ENCODE results near the gene SLC35D3. TPM values are rescaled to one million over a fixed set of nuclear protein-coding genes. Genes with fewer than 3 reads are reported as not detected.

The SLC35D3 gene
- total and polyA plus RNA-seq, 10 of the 15 experiments (the other 5 are each of a cell fraction or from before 2014, with no cell fraction given), result not detected

DNA sequence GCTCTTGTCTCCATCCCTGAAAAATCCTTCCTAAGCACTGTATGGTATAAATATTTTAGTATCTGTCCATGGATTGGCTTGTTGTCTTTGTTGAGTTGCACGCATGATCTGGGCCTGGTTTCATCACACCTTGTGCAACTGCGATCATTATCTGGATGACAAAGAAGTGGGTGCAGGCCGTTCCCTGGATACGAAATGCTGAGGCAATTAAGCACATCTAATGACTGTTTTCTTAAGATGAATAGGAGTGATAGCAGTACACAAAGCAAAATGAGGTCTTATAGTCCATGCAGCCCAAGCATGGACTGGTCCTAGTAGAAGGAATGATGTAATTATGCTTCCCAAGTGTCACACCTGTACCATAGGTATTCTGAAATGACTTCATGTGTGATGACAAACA is 47.8 kb downstream of the SLC35D3 start (continued):
- no peak for TF ChIP-seq SMC3 (IDR thresholded peaks at IDR 0.05; ENCODE audit: borderline replicate concordance, low read length)
- no peak for TF ChIP-seq SMAD1 (IDR thresholded peaks at IDR 0.05; ENCODE audit: low read depth, partially characterized antibody)
- TF ChIP-seq, protein P1, sequence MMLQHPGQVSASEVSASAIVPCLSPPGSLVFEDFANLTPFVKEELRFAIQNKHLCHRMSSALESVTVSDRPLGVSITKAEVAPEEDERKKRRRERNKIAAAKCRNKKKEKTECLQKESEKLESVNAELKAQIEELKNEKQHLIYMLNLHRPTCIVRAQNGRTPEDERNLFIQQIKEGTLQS (IDR thresholded peaks at IDR 0.05; ENCODE audit: borderline replicate concordance, extremely low read depth, low read depth, low read length), result no peak

DNA sequence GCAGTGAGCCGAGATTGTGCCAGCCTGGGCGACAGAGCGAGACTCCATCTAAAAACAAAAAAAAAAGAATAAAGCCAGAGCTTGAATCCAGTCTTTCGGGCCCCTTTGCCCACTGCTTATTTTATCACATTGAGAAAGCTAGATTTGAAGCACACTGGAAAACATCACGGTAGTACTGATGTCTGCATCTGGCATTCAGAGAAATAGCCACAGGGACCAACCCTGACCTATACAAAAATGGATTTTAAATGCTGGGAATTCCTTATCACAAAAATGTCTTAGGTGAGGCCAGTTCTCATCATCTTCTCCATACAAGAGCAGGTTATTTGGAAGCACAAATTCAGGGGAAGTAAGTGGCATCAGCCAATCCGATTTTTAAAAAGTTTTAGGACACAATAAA is 49.5 kb downstream of the SLC35D3 start:
- Histone ChIP-seq H3K4me1 (ENCODE audit: control insufficient read depth, insufficient read depth, low read length) (no peaks in the 10 kb centered on the region), H3K27me3 (replicated peaks in 1 of 2; ENCODE audit: control insufficient read depth in 2 of 2, insufficient read depth in 2 of 2, low read length in 1 of 2) (no peaks in the 10 kb centered on the region), H2AFZ (ENCODE audit: control insufficient read depth, low read depth, low read length) (no peak overlapping the region), H3K4me2 (ENCODE audit: control insufficient read depth, insufficient read depth) (no peak overlapping the region), H4K20me1 (ENCODE audit: control insufficient read depth, insufficient read depth) (no peaks in the 10 kb centered on the region), H3K27ac (ENCODE audit: control insufficient read depth, insufficient read depth) (no peak overlapping the region), H3K9me3 (replicated peaks; ENCODE audit: control insufficient read depth, insufficient read depth, low read length) (no peaks in the 10 kb centered on the region), H3K36me3 (ENCODE audit: control insufficient read depth in 2 of 2, insufficient read depth in 2 of 2, low read length in 1 of 2) (no peaks in the 10 kb centered on the region), H3K4me3 (no peak overlapping the region), H3K9ac (ENCODE audit: control insufficient read depth, insufficient read depth, low read length) (no peak overlapping the region), H3K79me2 (ENCODE audit: control insufficient read depth, insufficient read depth, low read length) (no peaks in the 10 kb centered on the region)
- ChIA-PET RAD21 (ENCODE audit: unreplicated experiment) (interaction anchor here (1.1 to 1.4 kb wide), 3 partner anchors 123 to 666 kb away, joined by 3 read pairs; no protein-coding TSS in a partner anchor), POLR2A (no interaction called here), SMC1A (ENCODE audit: uncharacterized antibody, unreplicated experiment) (interaction anchor here (0.6 to 3.4 kb wide), 5 partner anchors 8 to 1575 kb away, joined by 3 to 13 read pairs (median 3); no protein-coding TSS in a partner anchor), CTCF (interaction anchor here (0.9 to 2.0 kb wide), 4 partner anchors 72 to 343 kb away, joined by 3 to 10 read pairs (median 4); no protein-coding TSS in a partner anchor)
- no peak for ATAC-seq
- no TSS peak for BruUV-seq (replicated peaks)
- WGBS (ENCODE audit: insufficient coverage, insufficient replicate concordance, low lambda C conversion rate, missing lambda C conversion rate), result 39% methylated on average over 6 of the region's 6 CpGs
- TF ChIP-seq NFYA (IDR thresholded peaks at IDR 0.05; ENCODE audit: borderline replicate concordance, low read depth, low read length) (no peak), POLR2AphosphoS5 (IDR thresholded peaks at IDR 0.05; ENCODE audit: low read length) (no peak), ZNF622 (IDR thresholded peaks at IDR 0.05) (no peak), ZZZ3 (IDR thresholded peaks at IDR 0.05; ENCODE audit: control insufficient read depth, insufficient read length, low read depth) (no peak), EED (IDR thresholded peaks at IDR 0.05; ENCODE audit: low read depth) (no peak), CBX5 (IDR thresholded peaks at IDR 0.05; ENCODE audit: low read depth) (no peak), RCOR1 (conservative IDR thresholded peaks at IDR 0.05; ENCODE audit: low read depth, low read length) (no peak), FOXK2 (IDR thresholded peaks at IDR 0.05) (no peak), PML (IDR thresholded peaks at IDR 0.05; ENCODE audit: low read length) (no peak), SMAD1 (IDR thresholded peaks at IDR 0.05; ENCODE audit: low read depth, partially characterized antibody) (no peak), ZNF207 (IDR thresholded peaks at IDR 0.05; ENCODE audit: borderline replicate concordance) (no peak), BRCA1 (IDR thresholded peaks at IDR 0.05; ENCODE audit: low read depth, low read length) (no peak)
- TF ChIP-seq, protein P2, sequence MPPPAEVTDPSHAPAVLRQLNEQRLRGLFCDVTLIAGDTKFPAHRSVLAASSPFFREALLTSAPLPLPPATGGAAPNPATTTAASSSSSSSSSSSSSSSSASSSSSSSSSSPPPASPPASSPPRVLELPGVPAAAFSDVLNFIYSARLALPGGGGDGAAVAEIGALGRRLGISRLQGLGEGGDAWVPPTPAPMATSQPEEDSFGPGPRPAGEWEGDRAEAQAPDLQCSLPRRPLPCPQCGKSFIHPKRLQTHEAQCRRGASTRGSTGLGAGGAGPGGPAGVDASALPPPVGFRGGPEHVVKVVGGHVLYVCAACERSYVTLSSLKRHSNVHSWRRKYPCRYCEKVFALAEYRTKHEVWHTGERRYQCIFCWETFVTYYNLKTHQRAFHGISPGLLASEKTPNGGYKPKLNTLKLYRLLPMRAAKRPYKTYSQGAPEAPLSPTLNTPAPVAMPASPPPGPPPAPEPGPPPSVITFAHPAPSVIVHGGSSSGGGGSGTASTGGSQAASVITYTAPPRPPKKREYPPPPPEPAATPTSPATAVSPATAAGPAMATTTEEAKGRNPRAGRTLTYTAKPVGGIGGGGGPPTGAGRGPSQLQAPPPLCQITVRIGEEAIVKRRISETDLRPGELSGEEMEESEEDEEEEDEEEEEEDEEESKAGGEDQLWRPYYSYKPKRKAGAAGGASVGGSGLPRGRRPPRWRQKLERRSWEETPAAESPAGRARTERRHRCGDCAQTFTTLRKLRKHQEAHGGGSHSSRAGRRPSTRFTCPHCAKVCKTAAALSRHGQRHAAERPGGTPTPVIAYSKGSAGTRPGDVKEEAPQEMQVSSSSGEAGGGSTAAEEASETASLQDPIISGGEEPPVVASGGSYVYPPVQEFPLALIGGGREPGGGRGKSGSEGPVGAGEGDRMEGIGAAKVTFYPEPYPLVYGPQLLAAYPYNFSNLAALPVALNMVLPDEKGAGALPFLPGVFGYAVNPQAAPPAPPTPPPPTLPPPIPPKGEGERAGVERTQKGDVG (CRISPR knock-in tag; IDR thresholded peaks at IDR 0.05), result no peak
- TF ChIP-seq, protein P3, sequence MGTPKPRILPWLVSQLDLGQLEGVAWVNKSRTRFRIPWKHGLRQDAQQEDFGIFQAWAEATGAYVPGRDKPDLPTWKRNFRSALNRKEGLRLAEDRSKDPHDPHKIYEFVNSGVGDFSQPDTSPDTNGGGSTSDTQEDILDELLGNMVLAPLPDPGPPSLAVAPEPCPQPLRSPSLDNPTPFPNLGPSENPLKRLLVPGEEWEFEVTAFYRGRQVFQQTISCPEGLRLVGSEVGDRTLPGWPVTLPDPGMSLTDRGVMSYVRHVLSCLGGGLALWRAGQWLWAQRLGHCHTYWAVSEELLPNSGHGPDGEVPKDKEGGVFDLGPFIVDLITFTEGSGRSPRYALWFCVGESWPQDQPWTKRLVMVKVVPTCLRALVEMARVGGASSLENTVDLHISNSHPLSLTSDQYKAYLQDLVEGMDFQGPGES (IDR thresholded peaks at IDR 0.05), result no peak
- TF ChIP-seq, protein P4, sequence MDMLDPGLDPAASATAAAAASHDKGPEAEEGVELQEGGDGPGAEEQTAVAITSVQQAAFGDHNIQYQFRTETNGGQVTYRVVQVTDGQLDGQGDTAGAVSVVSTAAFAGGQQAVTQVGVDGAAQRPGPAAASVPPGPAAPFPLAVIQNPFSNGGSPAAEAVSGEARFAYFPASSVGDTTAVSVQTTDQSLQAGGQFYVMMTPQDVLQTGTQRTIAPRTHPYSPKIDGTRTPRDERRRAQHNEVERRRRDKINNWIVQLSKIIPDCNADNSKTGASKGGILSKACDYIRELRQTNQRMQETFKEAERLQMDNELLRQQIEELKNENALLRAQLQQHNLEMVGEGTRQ (IDR thresholded peaks at IDR 0.05; ENCODE audit: borderline replicate concordance, low read depth, low read length), result no peak
- TF ChIP-seq, protein P5, sequence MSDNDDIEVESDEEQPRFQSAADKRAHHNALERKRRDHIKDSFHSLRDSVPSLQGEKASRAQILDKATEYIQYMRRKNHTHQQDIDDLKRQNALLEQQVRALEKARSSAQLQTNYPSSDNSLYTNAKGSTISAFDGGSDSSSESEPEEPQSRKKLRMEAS (IDR thresholded peaks at IDR 0.05; ENCODE audit: low read depth, low read length), result no peak
- no peak for DNase-seq (ENCODE audit: low read depth, low spot score)
- FAIRE-seq, result no peak
- in situ Hi-C loops (cut with MboI), result no loop called here
- intact Hi-C loops (cut with micrococcal nuclease; ENCODE audit: unreplicated experiment), result no loop called here

Data from GM12878 (cell line).